ENCODE data around the gene FUT2. TPM values are rescaled to one million over a fixed set of nuclear protein-coding genes. Genes with fewer than 3 reads are reported as not detected.

The FUT2 gene
- total RNA-seq (2016; rRNA removed; fragmentation: Illumina TruSeq; extraction: Trizol) (0.07 TPM in 1 of 2 replicates, not detected in the other), polyA plus RNA-seq (2011; rRNA removed) (0.10 TPM in 1 of 2 replicates, not detected in the other), polyA minus RNA-seq (2011; rRNA and poly(A)+ RNA removed; ENCODE audit: low replicate concordance) (not detected in 2 replicates), Bru-seq, nascent RNA (not detected), BruChase-seq, experiment 1, labeled RNA remaining after a 6-hour chase (not detected), BruChase-seq, experiment 2, labeled RNA remaining after a 2-hour chase (percentile 15 among the genes with signal in this experiment)
- total RNA-seq (2016; cell fraction: cytosol; rRNA removed; fragmentation: Illumina TruSeq; extraction: Trizol; ENCODE audit: low read depth), result 1.1 TPM in 1 of 2 replicates, not detected in the other
- total RNA-seq (2016; cell fraction: insoluble cytoplasmic fraction; rRNA removed; fragmentation: Illumina TruSeq; extraction: Trizol), result 0.19 and 0.39 TPM in 2 replicates
- total RNA-seq (2016; cell fraction: membrane; rRNA removed; fragmentation: Illumina TruSeq; extraction: Trizol), result 0.10 and 0.12 TPM in 2 replicates
- 0.16 TPM in 1 of 2 replicates, not detected in the other for total RNA-seq (2016; cell fraction: nucleus; rRNA removed; fragmentation: Illumina TruSeq; extraction: Trizol)
- not detected in 2 replicates for polyA plus RNA-seq (2011; cell fraction: cytosol; rRNA removed)
- 0.21 TPM in 1 of 2 replicates, not detected in the other for polyA plus RNA-seq (2011; cell fraction: nucleus; rRNA removed)
- polyA plus RNA-seq (2012), result 0.19 and 0.32 TPM in 2 replicates
- 0.03 TPM in 1 of 2 replicates, not detected in the other for polyA plus RNA-seq (2016; cell fraction: cytosol; fragmentation: Illumina TruSeq; extraction: Trizol; ENCODE audit: low read depth)
- not detected in 2 replicates for polyA plus RNA-seq (2016; cell fraction: insoluble cytoplasmic fraction; fragmentation: Illumina TruSeq; extraction: Trizol; ENCODE audit: low read depth)
- polyA plus RNA-seq (2016; cell fraction: membrane; fragmentation: Illumina TruSeq; extraction: Trizol; ENCODE audit: low read depth), result not detected in 2 replicates
- 0.15 TPM in 1 of 2 replicates, not detected in the other for polyA plus RNA-seq (2016; cell fraction: nucleus; fragmentation: Illumina TruSeq; extraction: Trizol; ENCODE audit: insufficient read depth, low read depth)
- not detected in 2 replicates for polyA minus RNA-seq (2011; cell fraction: cytosol; rRNA and poly(A)+ RNA removed)
- not detected in 2 replicates for polyA minus RNA-seq (2011; cell fraction: nucleus; rRNA and poly(A)+ RNA removed)
- long read RNA-seq, experiment 1, result 0 reads
- long read RNA-seq, experiment 2, result 0 reads

GRCh38 chr19:48695743-48696352 is at the start of gene FUT2:
FUT2 (plus strand) TSS chr19:48695971; CDS start chr19:48702957, 6,986 bp downstream.
- ATAC-seq, result peak; percentile 78
- BruUV-seq (replicated peaks), result no TSS peak
- no peak within 1 kb of the TSS for H2AFZ ChIP-seq (ENCODE audit: low read length)
- H3K27ac ChIP-seq (ENCODE audit: extremely low read length, insufficient read depth, low read length), result peak within 1 kb of the TSS; percentile 71
- no peaks in the 10 kb centered on the region for H3K9me3 ChIP-seq (ENCODE audit: low read length)
- peak within 1 kb of the TSS; percentile 73 for H3K4me2 ChIP-seq (ENCODE audit: low read depth, low read length)
- 4% methylated on average over 5 of the region's 16 CpGs for WGBS (ENCODE audit: low lambda C conversion rate)
- no peaks in the 10 kb centered on the region for H3K36me3 ChIP-seq (replicated peaks in 1 of 2; ENCODE audit: control insufficient read depth in 1 of 2, insufficient read depth in 2 of 2, low read length in 2 of 2)
- no peaks in the 10 kb centered on the region for H4K20me1 ChIP-seq (ENCODE audit: insufficient read depth, low read length)
- peaks cover 0 to 3% of the 10 kb centered on the region in 2 experiments; a peak in 1 of 5 replicates for H3K27me3 ChIP-seq (ENCODE audit: control insufficient read depth in 1 of 2, insufficient read depth in 2 of 2, low read length in 2 of 2)
- DNase-seq (ENCODE audit: low spot score), result no peak
- intact Hi-C loops (cut with micrococcal nuclease; ENCODE audit: unreplicated experiment), result no loop called here
- H3K4me1 ChIP-seq (ENCODE audit: insufficient read depth, low read length), result peaks cover 35% of the 10 kb centered on the region
- peak within 1 kb of the TSS in 2 of 3 experiments; percentile 34 to 50; a peak in 3 of 6 replicates for H3K4me3 ChIP-seq (replicated peaks in 1 of 3; ENCODE audit: insufficient read depth in 1 of 3, low read depth in 2 of 3, low read length in 3 of 3)
- 0 out of 2 replicates have a peak within 1 kb of the TSS, but pooled peaks have one; percentile 15 for H3K9ac ChIP-seq (ENCODE audit: insufficient read depth, low read depth, low read length)
- in situ Hi-C loops (cut with HindIII; ENCODE audit: extremely low pct_ligation_motif_present, low pct_unique_long_range_greater_than_20kb), result no loop called here
- FAIRE-seq, result no peak
- H3K79me2 ChIP-seq (ENCODE audit: insufficient read depth, low read length), result no peaks in the 10 kb centered on the region
- POLR2A ChIA-PET, result interaction anchor here (1.0 to 2.2 kb wide), 6 partner anchors 15 to 43 kb away, joined by 4 to 9 read pairs (median 4); no protein-coding TSS in a partner anchor
- CTCF ChIA-PET (ENCODE audit: low intra/inter-chr PET ratio, low total read pairs), result no interaction called here
- TF ChIP-seq ZNF468 (CRISPR knock-in tag; IDR thresholded peaks at IDR 0.05) (no peak), JUN (CRISPR knock-in tag; IDR thresholded peaks at IDR 0.05) (no peak), ZNF788 (CRISPR knock-in tag; IDR thresholded peaks at IDR 0.05; ENCODE audit: borderline replicate concordance) (no peak), PLSCR1 (CRISPR knock-in tag; IDR thresholded peaks at IDR 0.05; ENCODE audit: borderline replicate concordance) (no peak), NFKBIZ (CRISPR knock-in tag; IDR thresholded peaks at IDR 0.05) (no peak), CAMTA2 (CRISPR knock-in tag; IDR thresholded peaks at IDR 0.05; ENCODE audit: borderline replicate concordance) (no peak), ZNF841 (CRISPR knock-in tag; IDR thresholded peaks at IDR 0.05; ENCODE audit: borderline replicate concordance) (no peak), TBX2 (CRISPR knock-in tag; IDR thresholded peaks at IDR 0.05; ENCODE audit: borderline replicate concordance) (no peak), TRIM24 (CRISPR knock-in tag; IDR thresholded peaks at IDR 0.05) (no peak), ZNF558 (CRISPR knock-in tag; IDR thresholded peaks at IDR 0.05; ENCODE audit: borderline replicate concordance) (no peak), ZNF766 (CRISPR knock-in tag; IDR thresholded peaks at IDR 0.05; ENCODE audit: borderline replicate concordance) (no peak), ZNF17 (CRISPR knock-in tag; IDR thresholded peaks at IDR 0.05) (no peak), RAD51 (IDR thresholded peaks at IDR 0.05; ENCODE audit: borderline replicate concordance) (no peak), ZNF24 (IDR thresholded peaks at IDR 0.05) (no peak), YEATS4 (CRISPR knock-in tag; IDR thresholded peaks at IDR 0.05; ENCODE audit: borderline replicate concordance) (no peak), ZNF33B (CRISPR knock-in tag; IDR thresholded peaks at IDR 0.05) (no peak)
- TF ChIP-seq, protein P1, sequence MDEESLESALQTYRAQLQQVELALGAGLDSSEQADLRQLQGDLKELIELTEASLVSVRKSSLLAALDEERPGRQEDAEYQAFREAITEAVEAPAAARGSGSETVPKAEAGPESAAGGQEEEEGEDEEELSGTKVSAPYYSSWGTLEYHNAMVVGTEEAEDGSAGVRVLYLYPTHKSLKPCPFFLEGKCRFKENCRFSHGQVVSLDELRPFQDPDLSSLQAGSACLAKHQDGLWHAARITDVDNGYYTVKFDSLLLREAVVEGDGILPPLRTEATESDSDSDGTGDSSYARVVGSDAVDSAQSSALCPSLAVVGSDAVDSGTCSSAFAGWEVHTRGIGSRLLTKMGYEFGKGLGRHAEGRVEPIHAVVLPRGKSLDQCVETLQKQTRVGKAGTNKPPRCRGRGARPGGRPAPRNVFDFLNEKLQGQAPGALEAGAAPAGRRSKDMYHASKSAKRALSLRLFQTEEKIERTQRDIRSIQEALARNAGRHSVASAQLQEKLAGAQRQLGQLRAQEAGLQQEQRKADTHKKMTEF (CRISPR knock-in tag; IDR thresholded peaks at IDR 0.05), result no peak
- TF ChIP-seq, protein P2, sequence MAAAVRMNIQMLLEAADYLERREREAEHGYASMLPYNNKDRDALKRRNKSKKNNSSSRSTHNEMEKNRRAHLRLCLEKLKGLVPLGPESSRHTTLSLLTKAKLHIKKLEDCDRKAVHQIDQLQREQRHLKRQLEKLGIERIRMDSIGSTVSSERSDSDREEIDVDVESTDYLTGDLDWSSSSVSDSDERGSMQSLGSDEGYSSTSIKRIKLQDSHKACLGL (CRISPR knock-in tag; IDR thresholded peaks at IDR 0.05), result 0 out of 2 replicates have a peak, but pooled peaks have one; percentile 43
